ENCODE measurements around the gene INPP5E.

Gene INPP5E

GRCh38 chr9:136419092-136419420 lies 20.6 kb downstream of the INPP5E start:
- DNase-seq: no peak
- Histone ChIP-seq H3K27me3 (replicated peaks in 2 of 5; ENCODE audit: control insufficient read depth in 4 of 5, insufficient read depth in 5 of 5, low read length in 4 of 5) (no peaks in the 10 kb centered on the region), H3K9me3 (ENCODE audit: control extremely low read depth in 1 of 5, control insufficient read depth in 4 of 5, insufficient read depth in 2 of 5, low read depth in 1 of 5, low read length in 4 of 5) (no peaks in the 10 kb centered on the region), H3K36me3 (ENCODE audit: control insufficient read depth in 4 of 4, insufficient read depth in 4 of 4, low read length in 3 of 4) (peaks cover 19 to 92% (median 72%) of the 10 kb centered on the region in 4 experiments), H3K4me3 (ENCODE audit: control insufficient read depth in 1 of 7, extremely low read depth in 1 of 7, insufficient read depth in 4 of 7, low read depth in 2 of 7, low read length in 6 of 7) (no peak overlapping the region), H3K4me1 (ENCODE audit: control extremely low read depth in 1 of 4, control insufficient read depth in 4 of 4, insufficient read depth in 4 of 4, low read length in 3 of 4) (no peaks in the 10 kb centered on the region), H3K27ac (ENCODE audit: insufficient read depth in 1 of 2, low read depth in 1 of 2, low read length in 2 of 2, poor library complexity in 1 of 2, severe bottlenecking in 2 of 2) (no peak overlapping the region)
- ChIA-PET POLR2A (interaction anchor here (0.5 kb wide), 1 partner anchor 11 kb away, joined by 3 read pairs; no protein-coding TSS in a partner anchor), CTCF (no interaction called here)
- 97% methylated on average over 11 of the region's 12 CpGs for WGBS (ENCODE audit: insufficient coverage)

- ChIA-PET CTCF (interaction anchor here (1.2 to 1.4 kb wide), 2 partner anchors 11 to 20 kb away, joined by 3 read pairs; no protein-coding TSS in a partner anchor), POLR2A (interaction anchor here (0.5 kb wide), 1 partner anchor 12 kb away, joined by 3 read pairs; no protein-coding TSS in a partner anchor)
- no peak overlapping the region for H3K4me3 ChIP-seq (ENCODE audit: control insufficient read depth in 1 of 7, extremely low read depth in 1 of 7, insufficient read depth in 4 of 7, low read depth in 2 of 7, low read length in 6 of 7)
- DNase-seq: no peak
- H3K27ac ChIP-seq (ENCODE audit: insufficient read depth in 1 of 2, low read depth in 1 of 2, low read length in 2 of 2, poor library complexity in 1 of 2, severe bottlenecking in 2 of 2): no peak overlapping the region
- H3K9me3 ChIP-seq (ENCODE audit: control extremely low read depth in 1 of 5, control insufficient read depth in 4 of 5, insufficient read depth in 2 of 5, low read depth in 1 of 5, low read length in 4 of 5): no peaks in the 10 kb centered on the region
- H3K36me3 ChIP-seq (ENCODE audit: control insufficient read depth in 4 of 4, insufficient read depth in 4 of 4, low read length in 3 of 4): peaks cover 19 to 94% (median 71%) of the 10 kb centered on the region in 4 experiments
- no peaks in the 10 kb centered on the region for H3K4me1 ChIP-seq (ENCODE audit: control extremely low read depth in 1 of 4, control insufficient read depth in 4 of 4, insufficient read depth in 4 of 4, low read length in 3 of 4)
- WGBS (ENCODE audit: insufficient coverage): 98% methylated on average over 43 of the region's 48 CpGs
- H3K27me3 ChIP-seq (replicated peaks in 2 of 5; ENCODE audit: control insufficient read depth in 4 of 5, insufficient read depth in 5 of 5, low read length in 4 of 5): no peaks in the 10 kb centered on the region
Measured at GRCh38 chr9:136418182-136419091, 21.2 kb downstream of the INPP5E start.

GRCh38 chr9:136416914-136417313 lies 22.7 kb downstream of the INPP5E start:
- H3K4me3 ChIP-seq (ENCODE audit: control insufficient read depth in 1 of 7, extremely low read depth in 1 of 7, insufficient read depth in 4 of 7, low read depth in 2 of 7, low read length in 6 of 7): no peak overlapping the region
- CTCF ChIA-PET: no interaction called here
- H3K27ac ChIP-seq (ENCODE audit: insufficient read depth in 1 of 2, low read depth in 1 of 2, low read length in 2 of 2, poor library complexity in 1 of 2, severe bottlenecking in 2 of 2): no peak overlapping the region
- H3K27me3 ChIP-seq (replicated peaks in 2 of 5; ENCODE audit: control insufficient read depth in 4 of 5, insufficient read depth in 5 of 5, low read length in 4 of 5): no peaks in the 10 kb centered on the region
- H3K36me3 ChIP-seq (ENCODE audit: control insufficient read depth in 4 of 4, insufficient read depth in 4 of 4, low read length in 3 of 4): peaks cover 22 to 90% (median 69%) of the 10 kb centered on the region in 4 experiments
- WGBS (ENCODE audit: insufficient coverage): 99% methylated on average over 18 of the region's 19 CpGs
- H3K9me3 ChIP-seq (ENCODE audit: control extremely low read depth in 1 of 5, control insufficient read depth in 4 of 5, insufficient read depth in 2 of 5, low read depth in 1 of 5, low read length in 4 of 5): no peaks in the 10 kb centered on the region
- POLR2A ChIA-PET: no interaction called here
- H3K4me1 ChIP-seq (ENCODE audit: control extremely low read depth in 1 of 4, control insufficient read depth in 4 of 4, insufficient read depth in 4 of 4, low read length in 3 of 4): peaks cover 0 to 3% (median 1%) of the 10 kb centered on the region in 4 experiments
- DNase-seq: no peak

- ChIA-PET POLR2A (no interaction called here), CTCF (interaction anchor here (0.7 kb wide), 1 partner anchor 19 kb away, joined by 3 read pairs; no protein-coding TSS in a partner anchor)
- H3K4me3 ChIP-seq (ENCODE audit: control insufficient read depth in 1 of 7, extremely low read depth in 1 of 7, insufficient read depth in 4 of 7, low read depth in 2 of 7, low read length in 6 of 7): no peak overlapping the region
- H3K4me1 ChIP-seq (ENCODE audit: control extremely low read depth in 1 of 4, control insufficient read depth in 4 of 4, insufficient read depth in 4 of 4, low read length in 3 of 4): peaks cover 0 to 8% (median 6%) of the 10 kb centered on the region in 4 experiments
- no peak for DNase-seq
- 100% methylated on average over 4 of the region's 8 CpGs for WGBS (ENCODE audit: insufficient coverage)
- H3K27ac ChIP-seq (ENCODE audit: insufficient read depth in 1 of 2, low read depth in 1 of 2, low read length in 2 of 2, poor library complexity in 1 of 2, severe bottlenecking in 2 of 2): no peak overlapping the region
- H3K36me3 ChIP-seq (ENCODE audit: control insufficient read depth in 4 of 4, insufficient read depth in 4 of 4, low read length in 3 of 4): peaks cover 23 to 88% (median 66%) of the 10 kb centered on the region in 4 experiments
- no peaks in the 10 kb centered on the region for H3K9me3 ChIP-seq (ENCODE audit: control extremely low read depth in 1 of 5, control insufficient read depth in 4 of 5, insufficient read depth in 2 of 5, low read depth in 1 of 5, low read length in 4 of 5)
- H3K27me3 ChIP-seq (replicated peaks in 2 of 5; ENCODE audit: control insufficient read depth in 4 of 5, insufficient read depth in 5 of 5, low read length in 4 of 5): no peaks in the 10 kb centered on the region
Measured at GRCh38 chr9:136416427-136416826, 23.2 kb downstream of the INPP5E start.

DNA sequence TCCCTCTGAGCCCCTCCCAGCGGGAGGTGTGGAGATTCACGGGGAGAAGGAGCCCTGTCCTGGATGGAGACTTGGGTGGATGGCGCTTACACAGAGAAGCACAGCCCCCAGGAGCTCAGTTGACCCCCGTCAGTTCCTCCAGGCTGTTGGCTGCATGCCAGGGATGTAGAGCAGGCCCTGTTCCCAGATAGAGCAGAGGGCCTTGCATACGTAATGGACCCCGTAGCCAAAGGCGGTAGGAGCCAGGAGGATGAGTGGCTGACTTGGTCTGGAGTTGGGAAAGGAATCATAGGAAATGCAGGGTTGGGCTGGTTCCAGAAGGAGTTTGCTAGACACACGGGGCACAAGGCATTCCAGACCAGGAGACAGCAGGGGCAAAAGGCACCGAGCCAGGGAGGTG lies 26.7 kb downstream of the INPP5E start:
- ChIA-PET POLR2A (no interaction called here), CTCF (interaction anchor here (1.0 to 1.4 kb wide), 2 partner anchors 11 to 73 kb away, joined by 3 to 5 read pairs; no protein-coding TSS in a partner anchor)
- Histone ChIP-seq H3K27ac (ENCODE audit: insufficient read depth in 1 of 2, low read depth in 1 of 2, low read length in 2 of 2, poor library complexity in 1 of 2, severe bottlenecking in 2 of 2) (no peak overlapping the region), H3K4me1 (ENCODE audit: control extremely low read depth in 1 of 4, control insufficient read depth in 4 of 4, insufficient read depth in 4 of 4, low read length in 3 of 4) (peaks cover 2 to 28% (median 21%) of the 10 kb centered on the region in 4 experiments), H3K4me3 (ENCODE audit: control insufficient read depth in 1 of 7, extremely low read depth in 1 of 7, insufficient read depth in 4 of 7, low read depth in 2 of 7, low read length in 6 of 7) (no peak overlapping the region), H3K9me3 (ENCODE audit: control extremely low read depth in 1 of 5, control insufficient read depth in 4 of 5, insufficient read depth in 2 of 5, low read depth in 1 of 5, low read length in 4 of 5) (no peaks in the 10 kb centered on the region), H3K27me3 (replicated peaks in 2 of 5; ENCODE audit: control insufficient read depth in 4 of 5, insufficient read depth in 5 of 5, low read length in 4 of 5) (no peaks in the 10 kb centered on the region), H3K36me3 (ENCODE audit: control insufficient read depth in 4 of 4, insufficient read depth in 4 of 4, low read length in 3 of 4) (peaks cover 10 to 64% (median 45%) of the 10 kb centered on the region in 4 experiments)
- DNase-seq: no peak
- 93% methylated on average over 7 of the region's 9 CpGs for WGBS (ENCODE audit: insufficient coverage)

GRCh38 chr9:136411378-136411777 lies 28.3 kb downstream of the INPP5E start:
- no peaks in the 10 kb centered on the region for H3K27me3 ChIP-seq (replicated peaks in 2 of 5; ENCODE audit: control insufficient read depth in 4 of 5, insufficient read depth in 5 of 5, low read length in 4 of 5)
- H3K9me3 ChIP-seq (ENCODE audit: control extremely low read depth in 1 of 5, control insufficient read depth in 4 of 5, insufficient read depth in 2 of 5, low read depth in 1 of 5, low read length in 4 of 5): no peaks in the 10 kb centered on the region
- DNase-seq: no peak
- peaks cover 2 to 28% (median 21%) of the 10 kb centered on the region in 4 experiments for H3K4me1 ChIP-seq (ENCODE audit: control extremely low read depth in 1 of 4, control insufficient read depth in 4 of 4, insufficient read depth in 4 of 4, low read length in 3 of 4)
- ChIA-PET POLR2A (no interaction called here), CTCF (no interaction called here)
- peak overlapping the region; percentile 81 to 97 (median 90) for H3K4me3 ChIP-seq (ENCODE audit: control insufficient read depth in 1 of 7, extremely low read depth in 1 of 7, insufficient read depth in 4 of 7, low read depth in 2 of 7, low read length in 6 of 7)
- WGBS (ENCODE audit: insufficient coverage): 83% methylated on average over 4 of the region's 4 CpGs
- H3K27ac ChIP-seq (ENCODE audit: insufficient read depth in 1 of 2, low read depth in 1 of 2, low read length in 2 of 2, poor library complexity in 1 of 2, severe bottlenecking in 2 of 2): peak overlapping the region; percentile 89 to 97
- peaks cover 9 to 62% (median 44%) of the 10 kb centered on the region in 4 experiments for H3K36me3 ChIP-seq (ENCODE audit: control insufficient read depth in 4 of 4, insufficient read depth in 4 of 4, low read length in 3 of 4)

Measured in common myeloid progenitor, CD34-positive (primary cell).